Activated naive CD4-positive, alpha-beta T cell treated with anti-CD3 and anti-CD28 coated beads, Interleukin-2, amount 50 U/mL, for 16 hours (primary cell): ENCODE data around the gene KRTAP5-8.
"Not testable (repeated sequence)": the region's sequence is repeated elsewhere in the genome, so short reads cannot be mapped to it uniquely, and the experiment has no call there.

Source experiments
- DNase-seq: peaks from one replicate; pipeline ENCODE4 v3.0.0-alpha.2; 2020

The KRTAP5-8 gene

DNA sequence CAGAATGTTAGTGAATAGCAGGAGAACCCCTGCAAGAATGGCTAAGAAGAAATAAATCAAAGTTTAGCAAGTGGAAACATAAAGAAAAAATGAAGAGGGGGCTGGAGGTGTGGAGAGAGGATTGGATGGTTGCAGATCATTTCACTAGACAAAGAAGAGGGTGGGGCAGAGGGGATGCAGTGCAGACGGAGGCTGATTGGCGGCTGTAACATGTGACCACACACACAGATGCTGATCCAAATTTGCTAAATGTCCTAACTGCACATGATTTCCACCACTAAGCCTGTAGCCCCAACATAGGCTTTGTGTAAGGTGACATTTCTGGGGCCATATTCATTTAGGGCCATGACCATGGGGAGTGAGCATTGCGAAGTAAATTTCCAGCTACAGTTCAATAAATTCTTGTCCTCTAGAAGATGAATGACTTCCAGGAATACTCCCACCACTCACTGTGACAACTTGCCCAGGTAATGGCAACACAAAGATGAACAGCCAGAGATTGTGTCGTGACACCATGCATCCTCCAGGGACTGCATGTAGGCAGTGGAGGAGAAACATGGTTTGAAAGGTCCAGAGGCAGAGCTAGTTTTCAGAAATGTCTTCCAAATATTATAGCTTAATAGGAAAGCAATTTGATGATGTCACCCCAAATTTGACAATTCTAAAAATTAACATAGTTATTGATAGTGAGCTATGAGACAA lies 38.0 kb downstream of the KRTAP5-8 start:
- DNase-seq = no peak

DNA sequence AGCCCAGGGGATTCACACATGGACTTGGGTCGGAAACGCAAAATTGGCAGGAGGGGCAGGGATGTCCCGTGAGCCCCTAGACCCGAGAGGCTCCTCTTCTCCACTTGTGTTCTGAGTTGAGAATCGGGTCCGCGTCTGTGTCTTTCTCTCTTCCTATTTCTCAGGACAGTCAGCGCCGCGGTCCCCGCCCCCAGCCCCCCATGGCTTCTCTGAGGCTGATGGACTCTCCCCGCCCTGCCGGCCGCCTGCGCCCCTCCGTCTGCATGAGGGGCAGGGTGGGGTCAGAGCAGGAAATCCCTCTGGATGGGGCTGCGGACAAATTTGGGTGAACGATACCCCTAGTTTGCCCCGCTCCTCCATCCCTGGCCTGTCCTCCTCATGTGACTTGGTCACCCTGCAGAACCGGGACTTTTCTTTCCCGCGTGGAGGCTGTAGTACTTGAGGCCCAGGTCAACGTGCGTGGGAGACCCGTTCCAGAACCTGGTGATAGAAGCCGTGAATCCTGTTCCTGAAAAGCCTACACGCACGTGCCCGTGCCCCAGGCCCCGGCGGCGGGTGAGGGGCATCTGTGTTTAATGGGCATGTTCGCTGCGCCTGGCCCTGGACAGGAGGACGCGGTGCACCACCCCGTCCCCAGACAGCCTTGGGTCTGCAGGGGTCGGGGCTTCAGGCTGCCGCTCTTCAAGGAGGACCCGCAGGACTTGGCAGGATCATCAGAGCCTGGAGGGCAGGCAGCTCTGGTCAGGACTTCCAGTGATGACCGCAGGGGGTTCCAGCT lies 39.1 kb downstream of the KRTAP5-8 start:
- not testable (repeated sequence) for DNase-seq

DNA sequence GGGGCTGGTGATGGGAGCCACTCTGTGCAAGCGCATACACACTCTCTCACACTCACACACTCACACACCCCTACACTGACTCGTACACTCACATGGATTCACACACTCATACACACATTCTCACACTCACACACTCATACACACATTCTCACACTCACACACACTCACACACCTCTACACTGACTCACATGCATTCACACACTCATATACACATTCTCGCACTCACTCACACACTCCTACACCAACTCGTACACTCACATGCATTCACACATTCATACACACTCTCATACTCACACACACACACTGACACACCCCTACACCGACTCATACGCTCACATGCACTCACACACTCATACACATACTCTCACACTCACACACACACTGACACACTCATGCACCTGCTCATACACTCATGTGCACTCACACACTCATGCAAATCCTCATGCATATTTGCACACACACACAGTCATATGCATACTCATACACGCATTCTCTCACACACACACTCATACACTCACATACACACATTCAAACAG lies 39.7 kb downstream of the KRTAP5-8 start:
- DNase-seq = no peak

DNA sequence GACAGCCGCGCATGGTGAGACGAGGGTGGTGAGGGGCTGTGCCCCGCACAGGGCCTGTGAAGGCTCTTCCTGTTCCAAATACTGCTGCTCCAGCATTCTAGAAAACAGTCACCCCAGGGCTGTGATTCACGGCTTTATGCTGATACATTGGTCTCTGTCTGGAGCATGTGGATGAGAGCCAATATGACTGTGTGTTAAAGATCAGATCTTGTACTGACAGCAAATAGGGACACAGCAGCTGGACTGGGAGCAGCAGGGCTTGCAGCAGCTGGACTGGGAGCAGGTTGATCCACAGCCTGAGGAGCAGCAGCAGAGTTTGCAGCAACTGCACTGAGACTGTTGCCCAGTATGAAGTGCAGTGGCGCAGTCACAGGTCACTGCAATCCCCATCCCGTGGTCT lies 41.7 kb downstream of the KRTAP5-8 start:
- DNase-seq = not testable (repeated sequence)

DNA sequence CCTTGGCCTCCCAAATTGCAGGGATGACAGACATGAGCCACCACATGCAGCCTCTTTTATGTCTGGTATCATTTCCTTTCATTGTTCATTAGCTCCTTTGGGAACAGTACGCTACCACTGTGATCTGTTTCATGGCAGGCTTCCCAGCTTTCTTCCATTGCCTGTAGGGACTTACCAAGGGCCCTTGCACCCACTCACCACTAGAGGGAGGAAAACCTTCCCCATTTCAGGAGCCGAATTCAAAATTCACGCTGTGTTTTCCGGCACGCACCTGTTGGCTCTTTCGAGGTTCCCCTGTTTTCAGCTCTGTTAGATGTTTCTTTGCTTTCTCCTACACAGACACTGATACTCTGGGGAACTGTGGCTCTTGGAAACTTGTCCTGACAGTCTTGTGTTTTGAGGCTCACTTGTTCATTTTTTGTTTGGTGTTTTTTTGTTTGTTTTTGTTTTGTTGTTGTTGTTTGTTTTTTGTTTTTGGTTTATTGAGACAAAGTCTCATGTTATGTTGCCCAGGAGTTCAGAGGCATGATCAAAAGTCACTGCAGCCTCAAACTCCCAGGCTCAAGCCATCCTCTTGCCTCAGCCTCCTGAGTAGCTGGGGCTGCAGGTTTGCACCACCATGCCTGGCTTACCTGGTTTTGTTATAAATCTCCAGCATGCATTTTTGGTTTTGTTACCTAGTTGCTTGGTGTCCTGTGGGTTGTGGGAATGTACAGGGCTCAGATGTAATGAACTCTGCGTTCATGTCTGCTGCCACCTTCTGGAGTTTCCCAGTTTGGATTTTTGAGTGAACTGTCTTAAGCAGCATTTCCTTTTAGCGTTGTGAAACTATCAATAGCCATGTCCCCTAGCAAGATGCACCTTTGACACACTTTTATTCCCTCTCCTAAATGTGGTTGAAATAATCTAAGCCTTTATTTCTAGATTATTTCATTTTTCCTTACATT lies 42.5 kb downstream of the KRTAP5-8 start:
- peak; percentile 19 for DNase-seq

DNA sequence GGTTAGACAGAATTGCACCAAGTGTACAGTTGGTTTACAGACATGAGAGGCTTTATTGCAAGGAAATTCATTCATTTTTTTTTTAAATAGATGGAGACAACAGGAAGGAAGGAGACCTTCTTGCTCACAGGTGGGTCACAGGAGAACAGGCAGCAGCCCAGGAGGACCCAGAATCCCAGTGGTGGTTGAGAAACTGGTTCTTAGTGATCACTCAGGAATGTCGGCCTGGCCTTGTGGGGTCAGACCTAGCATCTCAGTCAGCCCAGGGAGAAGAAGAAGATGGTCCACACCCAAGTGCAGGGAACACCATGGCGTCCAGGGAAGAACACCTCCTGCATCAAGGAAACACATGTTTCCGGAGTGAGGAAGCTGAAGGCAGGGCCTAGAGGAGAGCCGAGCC lies 44.0 kb downstream of the KRTAP5-8 start:
- no peak for DNase-seq

DNA sequence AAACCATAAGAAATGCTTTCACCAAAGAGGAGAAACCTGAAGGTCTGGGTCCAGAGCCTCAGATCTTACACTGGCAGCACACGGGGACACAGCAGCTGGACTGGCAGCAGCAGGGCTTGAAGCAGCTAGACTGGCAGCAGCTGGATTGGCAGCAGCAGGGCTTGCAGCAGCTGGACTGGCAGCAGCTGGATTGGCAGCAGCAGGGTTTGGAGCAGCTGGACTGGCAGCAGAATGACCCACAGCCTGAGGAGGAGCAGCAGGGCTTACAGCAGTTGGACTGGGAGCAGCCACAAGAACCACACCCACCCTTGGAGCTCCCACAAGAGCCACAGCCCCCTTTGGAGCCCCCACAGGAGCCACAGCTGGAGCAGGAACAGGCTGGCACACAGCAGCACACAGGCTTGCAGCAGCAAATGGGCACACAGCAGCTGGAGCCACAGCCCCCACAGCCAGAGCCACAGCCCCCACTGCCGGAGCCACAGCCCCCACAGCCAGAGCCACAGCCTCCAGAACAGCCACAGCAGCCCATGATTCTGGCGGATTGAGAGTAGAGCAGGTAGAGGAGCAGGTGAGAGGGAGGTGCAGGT lies 44.6 kb downstream of the KRTAP5-8 start, which contains the start of gene KRTAP5-11:
Gene KRTAP5-11 (minus strand): TSS at position 567 of the 587 bp plus-strand sequence. CDS start 38 bp downstream, at position 529.
- no peak for DNase-seq

DNA sequence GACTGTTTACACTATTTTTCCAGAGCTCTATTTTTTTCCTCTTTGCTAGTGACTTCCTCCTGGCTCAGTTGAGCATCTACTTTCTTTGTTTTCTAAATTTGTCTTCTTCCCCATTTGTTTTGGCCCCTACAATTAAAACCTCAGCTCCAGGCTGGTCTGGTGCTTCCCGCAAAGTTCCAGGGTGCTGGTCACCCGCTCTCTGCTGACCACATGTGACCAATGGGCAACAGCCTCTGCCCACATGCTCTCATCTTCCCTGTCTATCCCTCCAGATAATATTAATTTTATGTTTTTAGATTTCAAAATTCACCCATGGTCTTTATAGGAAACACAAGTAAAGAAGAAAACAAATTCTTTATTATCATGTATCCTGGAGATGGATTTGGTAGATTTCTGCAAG lies 45.1 kb downstream of the KRTAP5-8 start:
- not testable (repeated sequence) for DNase-seq

DNA sequence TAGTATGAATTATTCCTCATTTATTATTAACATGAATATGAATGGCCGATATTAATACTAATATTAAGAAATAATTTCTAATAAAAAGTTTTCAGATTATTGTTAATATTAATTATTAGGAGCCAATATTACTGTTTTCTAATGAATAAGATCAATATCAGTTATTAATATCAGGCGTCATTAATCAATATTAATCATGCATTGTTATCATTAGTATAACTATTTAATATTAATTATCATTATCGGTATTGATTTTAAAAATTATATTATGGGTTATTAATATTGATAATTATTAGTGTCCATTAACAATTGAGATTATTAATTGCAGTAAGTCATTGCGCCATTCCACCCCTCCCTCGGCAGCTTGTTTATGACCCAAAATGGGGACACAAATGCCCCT lies 47.8 kb downstream of the KRTAP5-8 start:
- not testable (repeated sequence) for DNase-seq

DNA sequence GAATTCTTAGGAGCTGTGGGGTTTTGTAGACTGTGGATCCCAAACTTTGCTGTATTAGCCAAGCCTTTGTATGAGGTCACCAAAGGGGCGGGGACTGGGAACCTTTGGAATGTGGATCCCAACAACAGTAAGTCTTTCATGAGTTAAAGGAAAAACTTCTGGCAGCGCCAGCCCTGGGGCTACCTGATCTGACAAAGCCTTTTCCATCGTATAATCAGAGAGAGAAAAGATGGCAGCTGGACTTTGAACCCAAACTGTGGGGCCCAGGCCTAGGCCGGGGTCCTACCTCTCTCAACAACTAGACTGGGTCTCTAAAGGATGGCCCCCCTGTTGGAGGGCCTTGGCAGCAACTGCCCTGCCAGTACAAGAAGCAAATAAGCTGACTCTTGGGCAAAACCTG lies 50.5 kb downstream of the KRTAP5-8 start:
- not testable (repeated sequence) for DNase-seq
